ENCODE measurements around the gene VNN1. TPM values are rescaled to one million over a fixed set of nuclear protein-coding genes. Genes with fewer than 3 reads are reported as not detected.

The VNN1 gene
- total RNA-seq, 1 experiment from 2014 or later: 1.6 TPM

GRCh38 chr6:132693478-132693877 is 20.4 kb downstream of the VNN1 start:
- Histone ChIP-seq H3K36me3 (ENCODE audit: low read depth) (no peaks in the 10 kb centered on the region), H3F3A (ENCODE audit: insufficient read depth, low read depth) (no peaks in the 10 kb centered on the region), H4K20me1 (ENCODE audit: insufficient read depth) (no peaks in the 10 kb centered on the region), H3K9me2 (ENCODE audit: insufficient read depth) (no peaks in the 10 kb centered on the region), H3K9me3 (ENCODE audit: insufficient read depth, low read depth) (peaks cover 5% of the 10 kb centered on the region; the same call in 1 of the 2 replicates), H3K4me2 (no peak overlapping the region), H3K4me3 (no peak overlapping the region), H3K27me3 (ENCODE audit: insufficient read depth, low read depth) (no peaks in the 10 kb centered on the region), H3K4me1 (replicated peaks; ENCODE audit: insufficient read depth) (no peaks in the 10 kb centered on the region), H2AFZ (no peak overlapping the region), H3K27ac (no peak overlapping the region), H3K79me2 (ENCODE audit: low read depth) (no peaks in the 10 kb centered on the region)
- ChIA-PET CTCF (interaction anchor here (0.6 kb wide), 1 partner anchor 49 kb away, joined by 5 read pairs; no protein-coding TSS in a partner anchor), POLR2A (ENCODE audit: unreplicated experiment) (interaction anchor here (0.6 kb wide), 1 partner anchor 56 kb away, joined by 10 read pairs; no protein-coding TSS in a partner anchor)
- intact Hi-C loops (cut with micrococcal nuclease; ENCODE audit: unreplicated experiment): no loop called here
- no peak for TF ChIP-seq EZH2 (IDR thresholded peaks at IDR 0.05; ENCODE audit: low read depth)
- TF ChIP-seq, protein P1, sequence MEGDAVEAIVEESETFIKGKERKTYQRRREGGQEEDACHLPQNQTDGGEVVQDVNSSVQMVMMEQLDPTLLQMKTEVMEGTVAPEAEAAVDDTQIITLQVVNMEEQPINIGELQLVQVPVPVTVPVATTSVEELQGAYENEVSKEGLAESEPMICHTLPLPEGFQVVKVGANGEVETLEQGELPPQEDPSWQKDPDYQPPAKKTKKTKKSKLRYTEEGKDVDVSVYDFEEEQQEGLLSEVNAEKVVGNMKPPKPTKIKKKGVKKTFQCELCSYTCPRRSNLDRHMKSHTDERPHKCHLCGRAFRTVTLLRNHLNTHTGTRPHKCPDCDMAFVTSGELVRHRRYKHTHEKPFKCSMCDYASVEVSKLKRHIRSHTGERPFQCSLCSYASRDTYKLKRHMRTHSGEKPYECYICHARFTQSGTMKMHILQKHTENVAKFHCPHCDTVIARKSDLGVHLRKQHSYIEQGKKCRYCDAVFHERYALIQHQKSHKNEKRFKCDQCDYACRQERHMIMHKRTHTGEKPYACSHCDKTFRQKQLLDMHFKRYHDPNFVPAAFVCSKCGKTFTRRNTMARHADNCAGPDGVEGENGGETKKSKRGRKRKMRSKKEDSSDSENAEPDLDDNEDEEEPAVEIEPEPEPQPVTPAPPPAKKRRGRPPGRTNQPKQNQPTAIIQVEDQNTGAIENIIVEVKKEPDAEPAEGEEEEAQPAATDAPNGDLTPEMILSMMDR (conservative IDR thresholded peaks at IDR 0.05): no peak
- DNase-seq: no peak
- BruUV-seq (replicated peaks): no TSS peak

- DNase-seq: no peak
- Histone ChIP-seq H3K4me2 (no peak overlapping the region), H3F3A (ENCODE audit: insufficient read depth, low read depth) (no peaks in the 10 kb centered on the region), H3K36me3 (ENCODE audit: low read depth) (no peaks in the 10 kb centered on the region), H3K79me2 (ENCODE audit: low read depth) (no peaks in the 10 kb centered on the region), H3K4me3 (no peak overlapping the region), H3K27ac (no peak overlapping the region), H4K20me1 (ENCODE audit: insufficient read depth) (no peaks in the 10 kb centered on the region), H3K9me2 (ENCODE audit: insufficient read depth) (no peaks in the 10 kb centered on the region), H2AFZ (0 out of 2 replicates have a peak overlapping the region, but pooled peaks have one; percentile 5), H3K9me3 (ENCODE audit: insufficient read depth, low read depth) (no peaks in the 10 kb centered on the region; the same call in 1 of the 2 replicates), H3K27me3 (ENCODE audit: insufficient read depth, low read depth) (no peaks in the 10 kb centered on the region), H3K4me1 (replicated peaks; ENCODE audit: insufficient read depth) (no peaks in the 10 kb centered on the region)
- intact Hi-C loops (cut with micrococcal nuclease; ENCODE audit: unreplicated experiment): no loop called here
- TF ChIP-seq, protein P1 (conservative IDR thresholded peaks at IDR 0.05): no peak
- TF ChIP-seq EZH2 (IDR thresholded peaks at IDR 0.05; ENCODE audit: low read depth): no peak
- ChIA-PET POLR2A (ENCODE audit: unreplicated experiment) (no interaction called here), CTCF (interaction anchor here (0.6 kb wide), 1 partner anchor 20 kb away, joined by 8 read pairs; no protein-coding TSS in a partner anchor)
- BruUV-seq (replicated peaks): no TSS peak
Measured at GRCh38 chr6:132690678-132691077, 23.2 kb downstream of the VNN1 start.

- Histone ChIP-seq H3K4me3 (no peak overlapping the region), H3K9me3 (ENCODE audit: insufficient read depth, low read depth) (no peaks in the 10 kb centered on the region), H3K79me2 (ENCODE audit: low read depth) (no peaks in the 10 kb centered on the region), H3K4me2 (no peak overlapping the region), H3K27me3 (ENCODE audit: insufficient read depth, low read depth) (no peaks in the 10 kb centered on the region), H3K27ac (no peak overlapping the region), H3K36me3 (ENCODE audit: low read depth) (no peaks in the 10 kb centered on the region), H3K4me1 (replicated peaks; ENCODE audit: insufficient read depth) (no peaks in the 10 kb centered on the region), H3K9me2 (ENCODE audit: insufficient read depth) (0 out of 2 replicates have a peak, but pooled peaks cover 3% of the 10 kb centered on the region), H3F3A (ENCODE audit: insufficient read depth, low read depth) (no peaks in the 10 kb centered on the region), H4K20me1 (ENCODE audit: insufficient read depth) (no peaks in the 10 kb centered on the region), H2AFZ (peak overlapping the region; percentile 30)
- DNase-seq: peak in 1 of 2 experiments; percentile 14
- ChIA-PET CTCF (interaction anchor here (1.0 kb wide), 1 partner anchor 18 kb away, joined by 14 read pairs; no protein-coding TSS in a partner anchor), POLR2A (ENCODE audit: unreplicated experiment) (interaction anchor here (0.6 kb wide), 1 partner anchor 14 kb away, joined by 3 read pairs; no protein-coding TSS in a partner anchor)
- no TSS peak for BruUV-seq (replicated peaks)
- intact Hi-C loops (cut with micrococcal nuclease; ENCODE audit: unreplicated experiment): no loop called here
- TF ChIP-seq EZH2 (IDR thresholded peaks at IDR 0.05; ENCODE audit: low read depth): no peak
- TF ChIP-seq, protein P1 (conservative IDR thresholded peaks at IDR 0.05): no peak
Measured at GRCh38 chr6:132687306-132687705, 26.5 kb downstream of the VNN1 start.
